Spleen (tissue), 11 donors: ENCODE measurements around the gene ARL15. TPM values are rescaled to one million over a fixed set of nuclear protein-coding genes. Genes with fewer than 3 reads are reported as not detected.

Source experiments
- DNase-seq: peaks from one replicate; pipeline ENCODE4 v3.0.0-alpha.2; 2020
- H3K27ac ChIP-seq, 8 donors: fragments of 200-600 bp; sonication (generic) in 7 of 8; 1 replicate in 4 of 8; 2 replicates in 4 of 8; pipeline versions ENCODE4 v1.5.0 to v1.8.0; 2016 to 2021; ENCODE audit warnings: inconsistent platforms in 4 of 8, mild to moderate bottlenecking in 4 of 8, moderate library complexity in 1 of 8
- H3K27me3 ChIP-seq, 7 donors: fragments of 200-600 bp; sonication (generic) in 6 of 7; replicated peaks in 1 of 7; 1 replicate in 4 of 7; 2 replicates in 3 of 7; pipeline versions ENCODE4 v1.5.0 to v1.8.0; 2016 to 2021; ENCODE audit warnings: inconsistent platforms in 3 of 7, mild to moderate bottlenecking in 1 of 7
- H3K36me3 ChIP-seq, 6 donors: fragments of 200-600 bp; sonication (generic) in 5 of 6; 1 replicate in 4 of 6; 2 replicates in 2 of 6; pipeline versions ENCODE4 v1.5.0 to v1.8.0; 2016 to 2021; ENCODE audit warnings: inconsistent platforms in 2 of 6
- H3K4me1 ChIP-seq, 6 donors: fragments of 200-600 bp; sonication (generic) in 5 of 6; 1 replicate in 3 of 6; 2 replicates in 3 of 6; pipeline versions ENCODE4 v1.5.0 to v1.8.0; 2016 to 2021; ENCODE audit warnings: inconsistent platforms in 3 of 6
- H3K4me3 ChIP-seq, 8 donors: fragments of 200-600 bp; sonication (generic) in 7 of 8; 1 replicate in 4 of 8; 2 replicates in 4 of 8; pipeline versions ENCODE4 v1.5.0 to v1.8.0; 2016 to 2021; ENCODE audit warnings: inconsistent platforms in 4 of 8, mild to moderate bottlenecking in 4 of 8, moderate library complexity in 2 of 8
- H3K9me3 ChIP-seq, 8 donors: fragments of 200-600 bp; sonication (generic) in 7 of 8; 1 replicate in 4 of 8; 2 replicates in 4 of 8; pipeline versions ENCODE4 v1.5.0 to v1.8.0; 2016 to 2021; ENCODE audit warnings: inconsistent platforms in 4 of 8
- CTCF ChIP-seq, 11 experiments: fragments of 200-600 bp in 7 of 11; fragments of 450-650 bp in 4 of 11; sonication (generic) in 4 of 11; IDR thresholded peaks in 8 of 11; conservative IDR thresholded peaks in 3 of 11; 1 replicate in 7 of 11; 2 replicates in 4 of 11; pipeline versions ENCODE4 v1.4.0 to v1.8.0; 2016 to 2021; ENCODE audit warnings: antibody characterized with exemption in 11 of 11, inconsistent platforms in 4 of 11, mild to moderate bottlenecking in 1 of 11
- POLR2A ChIP-seq, 3 donors: fragments of 450-650 bp; IDR thresholded peaks; one replicate each; pipeline ENCODE4 v1.5.1; 2017; ENCODE audit warnings: antibody characterized with exemption in 3 of 3, mild to moderate bottlenecking in 1 of 3
- POLR2AphosphoS5 ChIP-seq, 3 donors: sonication (generic); formaldehyde crosslinking; IDR thresholded peaks; one replicate each; pipeline ENCODE4 v1.5.1; 2017; ENCODE audit warnings: antibody characterized with exemption in 3 of 3
- WGBS, 5 donors: extraction: QIAGEN DNeasy Blood & Tissue Kit in 3 of 5; methylation state at CpG; one replicate each; pipeline versions ENCODE4 v1.1.5 to v1.1.7; 2013 to 2018; 5-methylcytosine and 5-hydroxymethylcytosine counted together
- intact Hi-C: fragments of 100-400 bp; cut with DNase I; formaldehyde crosslinking; loops from one replicate; pipeline ENCODE4 v1.15.0; 2023; ENCODE audit warnings: low total_unique reads
- polyA plus RNA-seq, 3 donors: library from polyadenylated mRNA; stranded (reverse); fragments of 200-250 nt; gene quantifications; one replicate each; pipeline ENCODE4 v1.2.1, GENCODE V29; 2013
- total RNA-seq, 7 donors: library from RNA; depleted of rRNA in 3 of 7; stranded (reverse); fragments of >200 nt in 3 of 7; fragmentation: NEBNext Ultra II Directional in 4 of 7; extraction: Animal tissue kit (Norgen Biotek cat#: 25700) in 4 of 7; gene quantifications; one replicate each; pipeline versions ENCODE4 v1.1.0 to v1.2.1, GENCODE V29; 2016 to 2021
- donor health status: healthy with polysubstance abuse.
- donor health status: DM: no; HTN: no; CAD: no; lungs with moderate emphysema.
- donor health status: DM: no; HTN: no; CAD: no.
- donor health status: Bipolar disorder and iron deficiency.
- donor health status: healthy.
- donor health status: DM: no; HTN: no; CAD: no.
- donor health status: DM: yes; HTN: yes; CAD: no.

The ARL15 gene
- total and polyA plus RNA-seq, 10 donors: 6.3 to 70.2 (median 37.1) TPM

GRCh38 chr5:54329731-54330709 is 19.6 kb upstream of the ARL15 start:
- no peak for TF ChIP-seq CTCF (IDR thresholded peaks at IDR 0.05 in 8 of 11, conservative IDR thresholded peaks at IDR 0.05 in 3 of 11)
- no peak for TF ChIP-seq POLR2AphosphoS5 (IDR thresholded peaks at IDR 0.05)
- TF ChIP-seq POLR2A (IDR thresholded peaks at IDR 0.05): no peak
- intact Hi-C loops: no loop called here
- DNase-seq: no peak
- H3K36me3 ChIP-seq: no peaks in the 10 kb centered on the region
- H3K9me3 ChIP-seq: peaks cover 0 to 15% (median 7%) of the 10 kb centered on the region in 8 donors
- H3K27ac ChIP-seq: no peak overlapping the region
- WGBS, 5 donors: 81 to 93% (median 89%) methylated on average over 4 of the region's 4 CpGs
- no peak overlapping the region for H3K4me3 ChIP-seq
- H3K27me3 ChIP-seq: no peaks in the 10 kb centered on the region
- no peaks in the 10 kb centered on the region for H3K4me1 ChIP-seq

GRCh38 chr5:54326662-54327270 is 16.4 kb upstream of the ARL15 start:
- H3K36me3 ChIP-seq: no peaks in the 10 kb centered on the region
- 90 to 97% (median 92%) methylated on average over 7 of the region's 7 CpGs for WGBS, 5 donors

GRCh38 chr5:54325610-54326311 is 15.4 kb upstream of the ARL15 start:
- Histone ChIP-seq H3K9me3 (no peaks in the 10 kb centered on the region), H3K4me1 (no peaks in the 10 kb centered on the region), H3K27ac (no peak overlapping the region), H3K36me3 (no peaks in the 10 kb centered on the region), H3K4me3 (no peak overlapping the region), H3K27me3 (no peaks in the 10 kb centered on the region)
- TF ChIP-seq POLR2AphosphoS5 (IDR thresholded peaks at IDR 0.05) (no peak), CTCF (IDR thresholded peaks at IDR 0.05 in 8 of 11, conservative IDR thresholded peaks at IDR 0.05 in 3 of 11) (no peak), POLR2A (IDR thresholded peaks at IDR 0.05) (no peak)
- no peak for DNase-seq
- intact Hi-C loops: no loop called here
- 60 to 78% (median 60%) methylated on average over 5 of the region's 5 CpGs for WGBS, 5 donors

More at GRCh38 chr5:54326662-54327270, 16.4 kb upstream of the ARL15 start:
- Histone ChIP-seq H3K27me3 (no peaks in the 10 kb centered on the region), H3K27ac (no peak overlapping the region), H3K4me3 (no peak overlapping the region), H3K9me3 (no peaks in the 10 kb centered on the region), H3K4me1 (no peaks in the 10 kb centered on the region)
- intact Hi-C loops: no loop called here
- TF ChIP-seq POLR2AphosphoS5 (IDR thresholded peaks at IDR 0.05): no peak
- TF ChIP-seq CTCF (IDR thresholded peaks at IDR 0.05 in 8 of 11, conservative IDR thresholded peaks at IDR 0.05 in 3 of 11): no peak
- no peak for TF ChIP-seq POLR2A (IDR thresholded peaks at IDR 0.05)
- no peak for DNase-seq
